Upper lobe of right lung (tissue), 1 donor: ENCODE data around the gene PTGES3. TPM values are rescaled to one million over a fixed set of nuclear protein-coding genes. Genes with fewer than 3 reads are reported as not detected.

Source experiments
- ATAC-seq: fragments of 200-7000 bp; cut with Tn5 transposase; one replicate; pipeline ENCODE4 v1.9.1; 2020; ENCODE audit warnings: mild to moderate bottlenecking, moderate library complexity
- DNase-seq: peaks from one replicate; pipeline ENCODE4 v3.0.0-alpha.2; 2020
- H3K27ac ChIP-seq: fragments of 200-600 bp; one replicate; pipeline ENCODE4 v1.8.0; 2022
- H3K27me3 ChIP-seq: fragments of 200-600 bp; one replicate; pipeline ENCODE4 v1.8.0; 2022; ENCODE audit warnings: mild to moderate bottlenecking
- H3K36me3 ChIP-seq: fragments of 200-600 bp; one replicate; pipeline ENCODE4 v1.8.0; 2022
- H3K4me1 ChIP-seq: fragments of 200-600 bp; one replicate; pipeline ENCODE4 v1.8.0; 2022
- H3K4me3 ChIP-seq: fragments of 200-600 bp; one replicate; pipeline ENCODE4 v1.8.0; 2022; ENCODE audit warnings: mild to moderate bottlenecking
- H3K9me3 ChIP-seq: fragments of 200-600 bp; one replicate; pipeline ENCODE4 v1.8.0; 2022
- intact Hi-C: fragments of 100-400 bp; cut with DNase I; formaldehyde crosslinking; loops from one replicate; pipeline ENCODE4 v1.11.0; 2022
- total RNA-seq: library from RNA; stranded (reverse); fragmentation: NEBNext Ultra II Directional; extraction: Animal tissue kit (Norgen Biotek cat#: 25700); gene quantifications from one replicate; pipeline ENCODE4 v1.2.1, GENCODE V29; 2021
- TF ChIP-seq, protein P1 (sequence below): fragments of 200-600 bp; IDR thresholded peaks from one replicate; pipeline ENCODE4 v1.8.0; 2022; ENCODE audit warnings: antibody characterized with exemption
- donor health status: DM: no; HTN: yes; CAD: no; lungs with severe emphysema.

The PTGES3 gene
- total RNA-seq, 1 donor from 2014 or later, result 168 TPM

DNA sequence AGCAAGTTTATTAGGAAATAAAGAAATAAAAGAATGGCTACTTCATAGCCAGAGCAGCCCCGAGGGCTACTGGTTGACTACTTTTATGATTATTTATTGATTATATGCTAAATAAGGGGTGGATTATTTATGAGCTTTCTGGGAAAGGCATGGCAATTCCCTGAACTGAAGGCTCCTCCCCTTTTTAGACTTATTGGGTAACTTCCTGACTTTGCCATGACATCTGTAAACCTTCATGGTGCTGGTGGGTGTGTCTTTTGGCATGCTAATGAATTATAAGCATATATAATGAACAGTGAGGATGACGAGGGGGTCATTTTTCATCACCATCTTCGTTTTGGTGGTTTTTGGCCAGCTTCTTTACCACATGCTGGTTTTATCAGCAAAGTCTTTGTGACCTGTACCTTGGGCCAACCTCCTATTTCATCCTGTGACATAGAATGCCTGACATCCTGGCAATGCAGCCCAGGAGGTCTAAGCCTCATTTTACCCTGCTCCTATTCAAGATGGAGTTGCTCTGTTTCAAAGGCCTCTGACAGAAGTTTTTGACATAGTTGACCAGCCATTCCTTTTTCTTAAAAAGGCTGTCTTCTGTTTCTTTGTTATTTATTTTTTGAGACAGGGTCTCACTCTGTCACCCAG, 11.1 kb upstream of the PTGES3 start:
- Histone ChIP-seq H3K4me3 (no peak overlapping the region), H3K9me3 (no peaks in the 10 kb centered on the region), H3K4me1 (no peaks in the 10 kb centered on the region), H3K36me3 (no peaks in the 10 kb centered on the region), H3K27me3 (no peaks in the 10 kb centered on the region), H3K27ac (no peak overlapping the region)
- TF ChIP-seq, protein P1, sequence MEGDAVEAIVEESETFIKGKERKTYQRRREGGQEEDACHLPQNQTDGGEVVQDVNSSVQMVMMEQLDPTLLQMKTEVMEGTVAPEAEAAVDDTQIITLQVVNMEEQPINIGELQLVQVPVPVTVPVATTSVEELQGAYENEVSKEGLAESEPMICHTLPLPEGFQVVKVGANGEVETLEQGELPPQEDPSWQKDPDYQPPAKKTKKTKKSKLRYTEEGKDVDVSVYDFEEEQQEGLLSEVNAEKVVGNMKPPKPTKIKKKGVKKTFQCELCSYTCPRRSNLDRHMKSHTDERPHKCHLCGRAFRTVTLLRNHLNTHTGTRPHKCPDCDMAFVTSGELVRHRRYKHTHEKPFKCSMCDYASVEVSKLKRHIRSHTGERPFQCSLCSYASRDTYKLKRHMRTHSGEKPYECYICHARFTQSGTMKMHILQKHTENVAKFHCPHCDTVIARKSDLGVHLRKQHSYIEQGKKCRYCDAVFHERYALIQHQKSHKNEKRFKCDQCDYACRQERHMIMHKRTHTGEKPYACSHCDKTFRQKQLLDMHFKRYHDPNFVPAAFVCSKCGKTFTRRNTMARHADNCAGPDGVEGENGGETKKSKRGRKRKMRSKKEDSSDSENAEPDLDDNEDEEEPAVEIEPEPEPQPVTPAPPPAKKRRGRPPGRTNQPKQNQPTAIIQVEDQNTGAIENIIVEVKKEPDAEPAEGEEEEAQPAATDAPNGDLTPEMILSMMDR, result no peak
- intact Hi-C loops, result no loop called here
- ATAC-seq, result no peak
- no peak for DNase-seq

DNA sequence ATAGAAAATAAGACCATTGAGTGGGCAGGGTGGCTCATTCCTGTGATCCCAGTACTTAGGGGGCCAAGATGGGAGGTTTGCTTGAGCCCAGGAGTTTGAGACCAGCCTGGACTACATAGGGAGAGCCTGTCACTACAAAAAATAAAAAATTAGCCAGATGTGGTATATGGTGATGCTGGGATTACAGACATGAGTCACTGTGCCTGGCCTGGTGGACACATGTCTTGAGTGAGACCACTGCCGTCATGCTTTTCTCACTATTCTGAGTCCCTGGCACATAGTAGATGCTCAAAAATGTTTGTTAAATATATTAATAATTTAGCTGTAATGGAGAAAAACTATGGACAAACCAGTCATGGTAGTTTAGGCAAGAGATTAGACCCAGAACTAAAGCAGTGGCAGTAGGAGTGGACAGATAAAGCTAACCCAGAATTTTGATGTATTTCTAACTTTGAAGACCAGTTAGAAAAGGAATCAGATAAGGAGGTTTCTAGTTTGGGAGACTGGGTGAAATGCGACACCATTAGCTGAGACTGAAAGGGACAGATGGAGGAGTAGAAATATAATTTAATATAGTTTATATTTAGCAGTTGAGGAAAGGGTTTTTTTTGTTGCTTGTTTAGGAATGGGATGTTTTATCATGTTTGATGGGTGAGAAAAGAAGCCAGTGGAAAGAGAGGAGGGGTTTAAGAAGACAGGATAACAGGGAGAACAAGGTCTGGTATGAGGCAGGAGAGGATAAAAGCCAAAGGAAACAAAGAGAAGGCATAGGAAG, 7.4 kb upstream of the PTGES3 start:
- Histone ChIP-seq H3K9me3 (no peaks in the 10 kb centered on the region), H3K4me3 (no peak overlapping the region), H3K36me3 (no peaks in the 10 kb centered on the region), H3K4me1 (no peaks in the 10 kb centered on the region), H3K27me3 (no peaks in the 10 kb centered on the region), H3K27ac (no peak overlapping the region)
- TF ChIP-seq, protein P1, result no peak
- intact Hi-C loops, result no loop called here
- ATAC-seq, result no peak
- no peak for DNase-seq

DNA sequence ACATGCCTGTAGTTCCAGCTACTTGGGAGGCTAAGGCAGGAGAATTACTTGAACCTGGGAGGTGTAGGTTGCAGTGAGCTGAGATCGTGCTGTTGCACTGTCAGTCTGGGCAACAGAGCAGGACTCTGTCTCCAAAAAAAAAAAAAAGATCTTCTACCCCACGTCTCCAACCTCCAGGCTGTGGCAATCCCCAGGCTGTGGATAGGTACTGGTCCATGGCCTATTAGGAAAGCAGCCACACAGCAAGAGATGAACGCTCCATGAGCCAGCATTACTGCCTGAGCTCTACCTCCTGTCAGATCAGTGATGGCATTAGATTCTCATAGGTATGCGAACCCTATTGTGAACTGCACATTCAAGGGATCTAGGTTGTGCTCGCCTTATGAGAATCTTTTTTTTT, 6.1 kb upstream of the PTGES3 start:
- DNase-seq (no peak), ATAC-seq (no peak)
- Histone ChIP-seq H3K27me3 (no peaks in the 10 kb centered on the region), H3K4me3 (no peak overlapping the region), H3K9me3 (no peaks in the 10 kb centered on the region), H3K36me3 (no peaks in the 10 kb centered on the region), H3K27ac (no peak overlapping the region), H3K4me1 (peaks cover 6% of the 10 kb centered on the region)
- intact Hi-C loops, result no loop called here
- TF ChIP-seq, protein P1, result no peak

DNA sequence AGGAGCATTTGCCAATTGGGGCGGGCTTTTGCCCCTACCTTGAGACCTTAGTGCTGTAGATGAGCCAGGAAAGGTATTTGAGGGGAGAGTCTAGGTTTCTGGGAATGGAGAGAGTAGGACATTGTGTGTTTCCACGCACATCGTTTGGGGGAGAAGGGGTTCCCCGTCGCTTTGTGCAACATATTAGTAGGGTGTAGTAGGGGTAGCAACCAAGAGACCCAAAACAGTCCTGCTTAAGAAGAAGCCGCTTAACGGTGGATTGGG, 694 bp upstream of the PTGES3 start:
- Histone ChIP-seq H3K4me3 (peak overlapping the region; percentile 98), H3K9me3 (no peaks in the 10 kb centered on the region), H3K36me3 (no peaks in the 10 kb centered on the region), H3K27me3 (no peaks in the 10 kb centered on the region), H3K27ac (peak overlapping the region; percentile 99), H3K4me1 (peaks cover 28% of the 10 kb centered on the region)
- DNase-seq (no peak), ATAC-seq (no peak)
- TF ChIP-seq, protein P1, result no peak
- intact Hi-C loops, result no loop called here

DNA sequence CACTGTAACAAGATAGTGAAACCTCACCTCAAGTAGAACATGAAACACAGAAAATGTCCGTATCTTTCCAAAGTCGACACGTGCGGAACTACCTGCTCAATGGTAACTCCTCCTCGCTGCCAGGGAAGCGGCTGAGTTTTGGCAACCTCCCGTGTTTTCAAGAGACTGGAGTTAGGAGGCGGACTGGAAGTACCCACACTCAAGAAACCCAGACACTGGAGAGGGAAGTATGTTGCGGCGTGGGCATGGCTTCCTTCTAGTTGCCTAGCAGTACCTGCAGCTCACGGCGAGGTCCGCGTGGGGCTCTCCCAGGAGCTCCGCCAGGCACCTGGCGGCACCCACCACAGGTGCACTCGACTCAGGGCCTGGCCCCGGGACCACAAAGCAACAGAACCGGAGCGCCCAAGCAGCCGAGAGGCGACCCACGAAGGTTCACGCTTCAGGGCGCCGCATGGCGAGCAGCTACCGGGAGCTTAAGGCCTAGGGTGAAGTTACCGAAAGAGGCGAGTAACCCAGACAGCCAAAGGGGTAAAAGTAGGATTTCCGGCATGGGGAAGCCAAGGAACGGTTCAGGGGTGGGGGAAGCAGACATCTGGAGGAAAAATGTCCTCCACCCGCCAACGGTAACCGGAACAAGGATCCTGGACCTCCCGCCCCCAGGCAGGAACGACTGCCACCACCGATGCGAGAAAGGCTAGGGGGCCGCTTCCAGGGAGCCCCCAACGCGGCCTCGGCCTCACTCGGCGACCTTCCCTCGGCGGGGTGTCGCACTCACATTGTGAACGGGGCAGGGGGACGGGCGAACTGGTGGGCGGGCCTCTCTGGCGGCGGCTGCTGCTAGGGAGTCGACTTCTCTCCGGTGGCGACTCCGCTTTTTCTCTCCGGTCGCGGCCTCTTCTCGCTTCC, 608 bp downstream of the PTGES3 start:
- Histone ChIP-seq H3K4me3 (peak overlapping the region; percentile 98), H3K36me3 (no peaks in the 10 kb centered on the region), H3K9me3 (no peaks in the 10 kb centered on the region), H3K27ac (peak overlapping the region; percentile 99), H3K4me1 (peaks cover 37% of the 10 kb centered on the region), H3K27me3 (no peaks in the 10 kb centered on the region)
- TF ChIP-seq, protein P1, result no peak
- ATAC-seq, result peak; percentile 59
- DNase-seq, result peak; percentile 87
- intact Hi-C loops, result no loop called here
